COLO668 (cell line): Measurements from ENCODE around the gene RXFP1.

Experiments
- DNase-seq: peaks from one replicate; lab custom pipeline; 2025; ENCODE audit not compliant: unreplicated experiment; lab: John Stamatoyannopoulos, UW

RXFP1 gene

DNA sequence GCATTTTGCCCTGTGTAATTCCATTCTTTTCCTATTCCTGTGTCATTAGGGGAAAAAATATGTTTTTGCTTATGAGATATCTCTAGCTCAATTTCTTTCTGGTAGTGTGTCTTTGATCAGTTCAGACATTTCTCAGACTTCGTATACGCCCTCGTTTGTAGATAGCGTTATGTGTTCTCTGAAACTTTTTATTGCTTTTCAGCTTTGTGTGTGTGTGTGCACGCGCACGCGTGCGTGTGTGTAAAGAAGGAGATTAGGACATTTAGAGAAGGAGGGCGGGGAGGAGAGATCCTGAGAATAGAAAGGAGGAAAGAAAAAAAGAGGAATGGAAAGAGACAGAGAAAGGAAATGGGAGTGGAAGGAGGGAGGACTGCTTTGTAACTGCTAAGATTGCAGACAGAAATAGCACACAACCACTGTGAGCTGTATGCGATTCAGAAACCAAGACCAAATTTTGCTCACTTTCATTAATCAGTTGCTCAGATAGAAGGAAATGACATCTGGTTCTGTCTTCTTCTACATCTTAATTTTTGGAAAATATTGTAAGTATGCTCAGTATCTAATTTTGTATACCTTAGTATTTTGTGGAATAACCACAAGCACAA, at the start of gene RXFP1:
RXFP1 (plus strand) TSS at position 399 of the 605 bp plus-strand sequence; CDS start at position 494, 95 bp downstream.
- no peak for DNase-seq

DNA sequence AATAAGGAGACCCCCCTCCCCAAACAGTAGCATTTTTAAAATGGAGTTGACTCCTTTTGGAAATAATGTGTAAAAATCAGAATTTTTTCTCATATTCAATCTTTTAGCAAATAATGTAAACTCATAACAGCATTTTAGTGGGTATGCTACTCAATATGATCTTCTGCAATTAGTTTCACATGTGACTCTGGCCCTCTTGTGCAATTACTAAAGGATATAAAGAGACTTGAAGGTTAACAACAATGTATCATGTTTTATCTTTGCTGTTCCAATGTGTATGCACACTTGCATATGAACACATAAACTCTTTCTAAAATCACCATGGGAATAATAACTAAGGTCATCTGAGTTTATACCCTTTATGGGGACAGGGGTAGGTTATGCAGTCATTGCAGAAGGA, 39.9 kb upstream of the RXFP1 start:
- no peak for DNase-seq

DNA sequence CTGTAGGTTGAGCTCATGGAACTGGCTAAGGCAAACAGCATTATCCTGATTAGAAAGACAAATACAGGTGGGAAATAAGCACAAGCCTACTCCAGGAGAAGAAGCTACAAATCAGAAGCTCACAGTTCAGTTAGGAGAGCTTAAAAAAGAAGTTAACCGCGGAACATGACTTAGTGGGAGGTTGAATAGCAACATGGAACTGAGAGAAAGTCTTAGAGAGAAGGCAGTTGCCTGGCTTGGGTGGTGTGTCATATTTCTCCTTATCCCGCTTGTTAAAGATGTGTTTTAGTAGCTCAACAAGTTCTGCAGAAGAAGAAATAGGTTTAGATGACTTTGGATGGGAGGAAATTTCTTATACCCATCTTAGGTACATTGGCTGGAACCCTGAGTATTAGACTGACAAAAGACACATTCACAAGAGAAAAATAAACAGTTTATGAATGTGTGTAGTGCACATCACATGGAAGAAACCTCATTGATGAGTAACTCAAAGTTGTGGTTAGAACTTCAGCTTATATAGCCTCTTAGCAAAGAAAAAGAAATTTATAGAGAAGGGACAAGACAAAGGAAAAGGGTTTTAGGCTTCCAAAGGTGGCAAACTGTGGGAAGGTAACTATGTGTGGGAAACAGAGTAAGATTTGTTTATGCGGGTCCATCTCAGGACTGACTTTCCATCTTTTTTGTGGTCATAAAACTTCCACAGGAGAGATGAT, 37.4 kb upstream of the RXFP1 start:
- DNase-seq: no peak

- no peak for DNase-seq
These were observed 31.1 kb upstream of the RXFP1 start for GRCh38 chr4:158490629-158491028.

GRCh38 chr4:158492391-158492790, 29.3 kb upstream of the RXFP1 start:
- DNase-seq: no peak

DNA sequence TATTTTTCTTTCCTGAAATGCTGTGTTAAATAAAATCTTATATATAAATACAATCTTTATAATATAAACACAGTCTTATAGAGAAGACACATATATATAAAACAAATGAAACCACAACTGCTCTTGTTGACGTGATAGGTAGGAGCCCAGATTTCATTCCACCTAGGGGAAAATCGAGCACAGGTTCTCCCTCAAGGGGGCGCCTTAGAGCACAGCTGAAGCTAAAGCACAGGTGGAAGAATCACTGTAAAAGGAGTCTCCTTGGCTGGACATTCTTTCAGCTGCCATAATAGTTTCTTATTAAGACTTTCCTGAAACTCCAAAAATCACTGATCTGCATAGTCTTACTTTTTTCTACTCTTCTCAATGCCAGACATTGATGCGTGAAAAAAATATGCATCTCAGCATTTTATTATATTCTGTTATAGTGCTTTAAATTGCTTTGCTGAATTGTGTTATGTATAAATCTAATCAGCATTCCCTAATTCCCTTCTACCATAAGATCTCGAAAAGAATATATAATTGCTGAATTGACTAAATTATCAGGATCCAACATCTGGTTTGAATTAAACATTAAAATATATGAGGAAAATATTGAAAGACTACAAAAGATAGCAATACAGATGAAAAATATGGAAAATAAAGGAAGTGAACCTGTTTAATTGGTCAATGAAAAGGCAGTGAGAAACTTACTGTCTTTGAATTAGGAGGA, 25.5 kb upstream of the RXFP1 start:
- peak; percentile 23 for DNase-seq

DNA sequence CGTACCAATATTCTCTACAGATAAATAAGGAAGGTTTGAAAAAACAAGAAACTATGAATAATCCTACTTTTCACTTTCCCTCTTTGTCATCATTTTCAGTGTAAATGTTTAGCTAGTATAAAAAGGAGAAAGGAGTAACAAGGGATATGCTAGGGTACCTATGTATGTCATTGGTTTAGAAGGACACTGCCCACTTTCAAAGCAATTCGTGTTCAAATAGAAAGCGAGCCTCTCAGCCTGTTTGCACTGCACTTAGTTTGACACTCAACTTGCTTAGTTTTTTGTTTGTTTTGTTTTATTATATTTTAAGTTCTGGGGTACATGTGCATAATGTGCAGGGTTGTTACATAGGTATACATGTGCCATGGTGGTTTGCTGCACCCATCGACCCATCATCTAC, 21.6 kb upstream of the RXFP1 start:
- no peak for DNase-seq

- DNase-seq: no peak
These were observed 8.4 kb upstream of the RXFP1 start for GRCh38 chr4:158513256-158513655.

DNA sequence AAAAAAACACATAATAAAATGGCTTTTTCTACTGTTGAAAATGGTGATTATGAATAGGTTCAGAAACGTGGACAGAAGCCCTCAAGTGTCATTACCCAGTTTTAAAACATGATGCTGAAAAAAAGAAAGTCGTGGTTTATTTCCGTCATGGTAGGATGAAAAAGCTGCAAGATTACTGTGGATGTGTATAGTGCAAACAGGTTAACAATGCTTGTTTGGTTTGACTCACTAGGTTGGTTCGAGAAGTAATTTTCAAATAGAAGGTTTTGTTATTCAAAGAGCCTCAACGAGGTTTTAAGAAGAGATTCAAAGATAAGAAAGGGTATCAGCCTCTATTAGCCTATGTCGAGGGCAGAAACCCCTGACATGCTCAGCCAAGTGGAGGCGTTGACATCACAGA, 2.5 kb upstream of the RXFP1 start:
- no peak for DNase-seq

DNA sequence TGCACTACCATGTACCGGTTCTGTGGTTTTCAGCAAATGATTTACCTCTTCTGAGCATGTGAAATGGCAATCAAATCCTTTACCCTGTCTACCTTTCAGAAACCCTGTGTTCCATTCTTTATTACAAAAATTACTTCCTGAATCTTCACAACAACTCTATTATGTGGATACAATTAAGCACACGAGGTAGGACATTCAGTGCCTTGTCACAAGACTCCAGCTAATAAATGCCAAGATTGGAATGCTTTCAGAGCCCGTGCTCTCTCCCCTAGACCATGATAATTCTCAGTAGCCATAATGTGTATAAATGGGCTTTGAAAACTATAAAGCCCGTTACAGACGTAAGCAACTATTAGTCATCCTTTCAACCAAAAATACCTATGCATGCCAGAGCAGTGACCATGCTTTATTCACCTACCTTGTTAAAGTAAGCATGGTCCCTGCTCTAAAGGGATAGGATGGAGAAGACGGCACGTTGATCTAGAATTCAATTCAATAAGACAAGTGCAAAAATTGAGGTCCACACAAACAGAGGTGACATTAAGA, 2.4 kb downstream of the RXFP1 start:
- no peak for DNase-seq

GRCh38 chr4:158527516-158527915, 5.8 kb downstream of the RXFP1 start:
- DNase-seq: no peak

DNA sequence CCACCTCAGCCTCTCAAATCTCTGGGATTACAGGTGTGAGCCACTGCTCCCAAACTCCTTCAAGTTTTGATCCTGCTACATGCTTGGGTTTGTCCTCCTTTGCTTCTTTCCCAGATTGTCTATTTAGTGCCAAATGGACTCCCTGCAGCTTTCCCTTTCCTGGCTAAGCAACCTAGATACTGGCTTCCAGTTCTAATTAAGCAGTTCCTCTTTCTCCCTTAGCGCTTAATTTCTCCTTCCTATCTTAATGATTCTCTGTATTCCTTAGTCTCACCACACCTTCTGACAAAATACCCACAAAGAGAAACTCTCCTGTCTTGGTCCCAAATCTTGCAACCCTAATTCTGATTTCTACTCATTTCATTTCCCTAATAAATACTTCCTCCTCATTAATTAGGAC, 7.8 kb downstream of the RXFP1 start:
- no peak for DNase-seq

GRCh38 chr4:158530381-158530780, 8.7 kb downstream of the RXFP1 start:
- no peak for DNase-seq

DNA sequence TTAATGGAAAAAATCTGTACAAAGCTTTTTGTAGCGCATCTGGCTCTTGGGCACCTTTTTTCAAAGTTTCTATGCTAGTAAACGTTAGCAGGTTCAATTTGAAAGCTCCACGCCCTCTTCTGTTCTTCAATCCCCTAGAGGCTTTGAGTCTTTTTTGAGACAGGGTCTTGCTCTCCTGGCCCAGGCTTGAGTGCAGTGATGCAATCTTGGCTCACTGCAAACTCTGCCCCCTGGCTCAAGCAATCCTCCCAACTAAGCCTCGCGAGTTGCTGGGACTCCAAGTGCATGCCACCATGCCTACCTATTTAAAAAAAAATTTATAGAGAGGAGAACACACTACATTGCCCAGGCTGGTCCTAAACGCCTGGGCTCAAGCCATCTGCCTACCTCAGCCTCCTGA, 9.2 kb downstream of the RXFP1 start:
- DNase-seq: no peak

GRCh38 chr4:158532556-158533231, 11.0 kb downstream of the RXFP1 start:
- DNase-seq: no peak

DNA sequence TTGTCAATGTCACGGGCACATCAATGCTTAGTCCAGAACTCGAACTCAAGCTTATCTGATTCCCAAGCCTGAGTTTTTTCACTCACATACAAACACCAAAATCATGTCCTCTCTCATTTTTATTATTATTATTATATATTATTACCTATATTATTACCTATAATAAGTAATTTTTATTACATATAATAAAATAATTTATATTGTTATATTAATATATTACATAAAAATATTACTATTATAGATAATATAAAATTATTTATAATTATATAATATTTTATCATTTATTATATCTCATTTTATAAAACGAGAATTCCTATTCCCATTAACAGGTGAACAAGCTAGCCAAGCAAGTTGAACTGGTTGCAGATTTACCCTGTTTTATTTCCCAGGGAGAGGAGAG, 13.0 kb downstream of the RXFP1 start:
- DNase-seq: no peak

DNA sequence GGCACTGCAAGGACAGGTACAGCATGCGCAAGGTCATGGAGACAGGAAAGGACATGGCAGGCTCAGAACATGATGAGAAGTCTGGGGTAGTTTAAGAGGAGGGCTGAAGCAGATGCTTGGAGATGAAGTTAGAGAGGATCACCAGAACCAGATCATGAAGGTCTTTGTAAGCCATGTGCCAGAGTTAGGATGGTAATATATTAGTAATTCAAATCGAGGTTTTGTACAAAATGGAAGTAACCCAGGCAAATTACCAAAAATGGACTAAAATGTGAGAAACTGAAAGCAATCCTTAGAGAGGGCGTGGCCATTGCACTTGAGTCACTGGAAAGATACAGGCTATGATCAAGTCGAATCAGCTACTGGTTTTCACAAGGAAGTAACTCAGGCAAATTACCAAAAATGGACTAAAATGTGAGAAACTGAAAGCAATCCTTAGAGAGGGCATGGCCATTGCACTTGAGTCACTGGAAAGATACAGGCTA, 13.5 kb downstream of the RXFP1 start:
- DNase-seq: no peak

GRCh38 chr4:158536833-158537232, 15.2 kb downstream of the RXFP1 start:
- no peak for DNase-seq

DNA sequence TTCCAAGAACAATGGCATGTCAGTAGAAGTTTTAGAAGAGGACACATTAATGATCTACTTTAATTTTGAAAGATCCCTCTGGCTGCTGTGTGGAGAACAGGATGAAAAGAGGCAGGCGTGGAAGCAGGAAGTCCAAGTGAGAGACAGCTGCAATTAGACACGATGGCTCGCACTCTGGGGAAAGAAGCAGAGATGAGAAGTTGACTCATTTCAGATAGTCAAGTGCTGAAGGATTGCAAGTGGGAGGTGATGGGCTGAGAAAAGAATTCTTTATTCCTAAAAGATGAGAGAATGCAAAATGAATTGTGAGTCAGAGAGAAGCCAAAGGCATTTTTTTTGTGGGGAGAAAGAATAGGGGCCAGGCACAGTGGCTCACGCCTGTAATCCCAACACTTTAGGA, 16.5 kb downstream of the RXFP1 start:
- no peak for DNase-seq

DNA sequence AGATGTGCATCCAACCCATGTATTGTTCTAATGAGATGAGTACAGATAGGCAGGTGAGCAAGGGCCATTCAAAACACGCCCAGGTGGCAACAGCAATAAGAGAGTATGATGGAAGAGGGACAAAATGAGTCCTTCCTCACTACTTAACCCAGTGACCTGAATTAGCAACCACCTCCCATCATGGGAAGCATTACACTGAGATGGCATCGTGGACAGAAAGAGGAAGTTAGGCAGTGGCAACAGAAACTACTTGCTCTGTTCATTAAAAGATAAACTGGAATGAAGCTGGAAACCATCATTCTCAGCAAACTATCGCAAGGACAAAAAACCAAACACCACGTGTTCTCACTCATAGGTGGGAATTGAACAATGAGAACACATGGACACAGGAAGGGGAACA, 17.2 kb downstream of the RXFP1 start:
- DNase-seq: no peak
